ENCODE results near the gene IL21R.

- no peak for TF ChIP-seq POLR2A (IDR thresholded peaks at IDR 0.05; ENCODE audit: low read length)
- TF ChIP-seq GATA1 (IDR thresholded peaks at IDR 0.05; ENCODE audit: low read depth, low read length) = no peak
Observed at GRCh38 chr16:27363797-27364196, 38.2 kb upstream of the IL21R start.
